EL (cell line): ENCODE results near the gene FAM83F.

ENCODE experiments used
- DNase-seq: peaks from one replicate; pipeline ENCODE4 v3.0.0-alpha.2; 2016

FAM83F gene

DNA sequence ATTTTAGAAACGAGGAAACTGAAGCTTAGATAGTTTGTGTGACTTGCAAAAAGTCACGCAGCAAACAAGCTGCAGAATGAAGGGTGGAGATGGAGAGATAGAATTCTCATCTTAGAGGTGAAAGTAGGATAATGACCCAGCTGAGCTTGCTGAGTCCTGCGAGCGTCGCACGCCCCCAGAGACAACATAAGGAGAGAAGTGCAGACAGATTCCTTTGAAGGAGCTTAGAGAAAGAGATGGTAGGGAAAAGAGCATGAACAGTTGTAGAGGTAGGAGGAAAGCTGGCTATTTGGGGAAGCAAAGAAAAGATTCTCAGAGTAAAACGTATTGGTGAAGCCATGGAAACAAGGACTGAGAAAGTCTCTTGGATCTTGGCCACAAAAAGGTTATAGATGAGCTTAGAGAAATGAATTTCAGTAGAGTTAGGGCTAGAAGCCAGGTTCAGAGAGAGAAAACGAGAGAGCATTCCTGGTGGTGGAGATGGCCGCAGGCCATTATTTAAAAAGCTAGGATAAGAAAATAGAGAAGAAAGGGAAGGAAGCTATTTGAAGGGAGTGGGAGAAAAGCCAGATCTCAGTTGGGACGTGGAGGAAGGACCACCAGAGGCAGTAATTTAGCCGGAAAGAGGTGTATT lies 44.8 kb downstream of the FAM83F start:
- no peak for DNase-seq

DNA sequence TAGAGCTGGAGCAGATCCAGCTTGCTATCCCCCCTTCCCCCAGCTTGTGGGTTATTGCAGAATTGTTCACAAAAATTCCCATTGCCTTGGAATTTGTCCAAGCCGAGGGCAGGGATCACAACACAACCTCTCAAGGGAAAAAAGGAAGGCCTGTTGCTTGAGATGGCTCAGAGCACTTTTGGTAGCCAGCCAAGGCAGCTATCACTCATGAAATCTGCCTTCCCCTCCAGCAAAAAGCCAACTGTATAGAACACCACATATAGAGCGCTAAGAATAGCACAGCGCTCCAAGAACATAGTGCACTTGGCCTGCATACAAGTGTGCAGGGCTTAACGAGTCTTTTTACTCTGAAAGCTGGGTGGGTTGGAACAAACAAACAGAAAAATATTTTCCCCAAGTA lies 46.2 kb downstream of the FAM83F start:
- DNase-seq: peak; percentile 56

DNA sequence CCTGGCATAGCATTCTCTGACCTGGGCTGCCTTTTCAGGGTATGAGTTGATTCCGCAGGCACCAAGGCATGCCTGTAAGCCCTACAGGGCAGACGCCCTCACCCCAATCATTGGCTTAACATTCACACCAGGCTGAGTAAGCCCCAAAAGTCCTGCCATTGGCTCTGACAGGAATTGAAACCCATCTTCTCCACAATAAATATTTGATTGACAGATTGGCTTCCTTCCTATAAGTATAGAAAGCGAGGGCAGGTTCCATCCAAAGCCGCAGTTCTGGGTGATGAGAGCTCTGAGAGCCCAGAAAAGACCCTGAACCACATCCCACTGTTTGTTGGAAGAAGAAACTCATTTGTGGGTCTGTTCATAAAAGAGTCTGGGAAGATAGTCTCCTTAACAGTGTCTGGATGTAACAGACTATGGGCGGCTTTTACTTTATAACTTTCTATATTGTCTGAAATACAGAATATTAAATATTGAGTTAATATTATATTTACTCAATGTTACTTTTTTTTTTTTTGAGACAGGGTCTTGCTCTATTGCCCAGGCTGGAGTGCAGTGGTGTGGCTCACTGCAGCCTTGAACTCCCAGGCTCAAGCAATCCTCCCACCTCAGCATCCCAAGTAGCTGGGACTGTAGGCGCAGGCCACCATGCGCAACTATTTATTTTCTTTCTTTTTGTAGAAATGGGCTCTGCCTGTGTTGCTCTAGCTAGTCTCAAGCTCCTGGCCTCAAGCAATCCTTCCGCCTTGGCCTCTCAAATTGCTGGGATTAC lies 46.8 kb downstream of the FAM83F start:
- DNase-seq: no peak

DNA sequence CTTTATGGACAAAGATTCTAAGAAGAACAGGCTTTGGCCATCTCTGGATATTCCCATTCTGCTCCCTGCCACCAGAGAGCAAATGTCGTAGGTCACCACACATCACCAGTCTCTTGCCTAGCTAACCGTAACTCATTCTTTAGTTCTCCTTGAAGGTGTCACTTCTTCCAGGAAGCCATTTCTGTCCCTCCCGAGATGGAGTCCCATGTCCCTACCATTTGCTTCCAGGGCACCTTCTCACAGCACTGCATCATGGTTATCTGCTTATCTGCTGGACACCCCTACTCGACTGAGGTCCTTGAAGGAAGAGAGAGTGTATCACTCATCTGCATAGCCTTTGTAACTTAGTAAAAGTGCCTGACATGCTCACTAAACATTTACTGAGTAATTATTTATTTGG lies 47.6 kb downstream of the FAM83F start:
- no peak for DNase-seq

DNA sequence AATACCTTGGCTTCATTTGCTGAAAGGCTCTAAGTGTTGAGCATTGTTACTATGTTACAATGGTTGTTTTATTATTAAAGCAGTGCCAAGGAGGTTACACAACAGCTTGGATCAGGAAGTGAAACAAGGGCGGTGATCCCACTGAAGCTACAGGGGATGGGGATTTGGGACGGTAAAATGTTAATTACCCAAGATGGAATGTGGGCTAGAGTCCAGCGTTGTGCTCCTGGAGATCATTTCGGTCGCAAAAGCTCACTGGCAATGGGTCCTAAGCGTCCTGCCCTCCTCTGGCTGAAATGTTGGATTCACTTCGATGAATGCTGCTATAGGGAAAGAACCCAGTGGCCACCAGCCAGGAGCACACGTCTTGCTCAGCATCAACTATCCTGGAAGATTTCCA lies 48.3 kb downstream of the FAM83F start:
- no peak for DNase-seq

DNA sequence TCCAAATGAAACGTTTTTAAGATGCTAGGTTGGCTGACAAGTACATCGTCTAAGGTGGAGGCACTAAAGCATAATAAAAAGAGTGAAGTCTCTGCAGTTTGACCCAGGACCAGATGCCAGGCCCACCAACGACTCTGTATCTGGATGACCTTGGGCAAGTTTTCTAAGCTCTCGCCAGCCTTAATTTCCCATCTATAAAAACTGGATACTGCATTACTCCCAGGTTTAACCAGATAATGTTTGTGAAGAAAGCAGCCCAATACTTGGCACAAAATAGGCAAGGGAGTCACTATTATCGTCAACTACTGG lies 49.0 kb downstream of the FAM83F start:
- DNase-seq: no peak

DNA sequence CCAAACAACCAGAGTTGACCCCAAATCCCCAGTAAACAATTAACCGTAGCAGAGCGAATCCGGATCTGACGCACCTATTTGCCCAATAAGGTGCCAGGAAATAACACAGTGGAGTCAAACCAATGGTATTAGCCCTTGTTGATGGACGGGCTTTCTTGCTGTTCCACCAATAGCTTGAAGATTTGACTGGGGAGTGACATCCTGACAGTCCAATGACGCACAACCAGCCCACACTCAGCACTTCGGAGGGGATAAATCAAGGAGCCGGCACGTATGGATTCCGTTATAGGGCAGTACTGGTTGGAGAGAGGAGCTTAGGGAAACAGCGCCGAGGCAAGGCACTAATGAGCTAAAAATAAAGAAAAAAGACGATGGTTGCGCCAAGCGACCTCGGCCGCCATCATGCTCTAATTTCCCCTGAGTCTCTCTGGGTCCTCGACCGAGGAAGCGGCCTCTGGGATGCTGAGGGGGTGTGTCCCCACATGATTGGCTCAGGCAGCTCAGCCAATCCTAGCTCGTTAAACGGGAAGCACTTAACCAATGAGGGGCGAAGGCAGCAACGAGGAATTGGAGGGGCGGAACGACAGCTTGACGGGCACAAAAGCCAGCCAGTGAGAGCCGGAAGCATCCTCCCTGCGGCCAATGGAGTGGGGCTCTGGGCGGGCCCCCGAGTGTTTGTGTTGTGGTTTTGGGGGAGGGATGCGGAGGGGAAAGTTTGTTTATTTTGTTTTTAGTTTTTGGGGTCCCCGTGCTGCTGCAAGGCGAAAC lies 49.5 kb downstream of the FAM83F start:
- peak; percentile 99 for DNase-seq

DNA sequence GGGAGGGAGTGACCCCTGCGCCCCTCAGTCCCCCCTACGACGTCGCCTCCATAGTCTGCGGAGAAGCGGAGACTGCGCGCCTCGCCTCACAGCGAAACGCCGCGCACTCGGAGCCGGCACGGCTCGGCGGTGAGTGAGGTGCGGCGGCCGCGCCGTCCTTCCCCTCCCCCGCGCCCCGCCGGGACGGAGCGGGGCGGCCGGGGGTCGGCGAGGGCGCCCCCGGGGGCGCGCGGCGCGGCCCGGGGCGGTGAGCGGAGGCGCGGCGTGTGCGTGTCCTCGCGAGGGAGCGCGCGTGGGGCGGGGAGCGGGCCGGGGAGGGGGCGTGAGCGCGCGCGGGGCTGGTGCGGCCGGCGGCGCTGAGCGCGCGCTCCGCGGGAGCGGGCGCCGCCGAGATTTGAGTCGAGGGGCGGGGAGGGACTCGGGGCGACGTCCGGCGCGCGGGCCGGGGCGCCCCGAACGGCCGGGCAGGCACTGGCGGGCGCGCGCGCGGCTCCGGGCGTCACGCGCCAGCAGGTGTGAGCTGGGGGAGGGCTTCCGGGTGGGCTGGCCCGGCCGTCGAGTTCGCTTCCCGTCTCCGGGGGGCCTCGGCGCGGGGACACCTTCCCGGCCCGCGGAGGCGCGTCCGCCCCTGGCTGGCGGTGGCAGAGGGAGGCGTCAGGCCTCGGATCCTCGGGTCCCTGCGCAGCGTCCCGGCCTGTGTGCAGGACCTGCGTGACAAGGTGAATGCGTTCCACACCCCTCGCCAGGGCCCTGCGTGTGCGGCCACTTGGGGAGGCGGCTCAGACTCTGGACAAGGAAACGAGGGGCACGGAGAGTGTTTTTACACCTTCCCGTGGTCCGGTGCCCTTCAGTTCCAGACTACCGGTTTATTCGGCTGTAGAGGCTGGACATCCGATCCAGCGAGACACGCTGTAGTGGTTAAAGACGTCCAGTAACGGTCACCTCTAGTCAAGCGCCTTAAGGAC lies 50.4 kb downstream of the FAM83F start:
- DNase-seq: peak; percentile 29

DNA sequence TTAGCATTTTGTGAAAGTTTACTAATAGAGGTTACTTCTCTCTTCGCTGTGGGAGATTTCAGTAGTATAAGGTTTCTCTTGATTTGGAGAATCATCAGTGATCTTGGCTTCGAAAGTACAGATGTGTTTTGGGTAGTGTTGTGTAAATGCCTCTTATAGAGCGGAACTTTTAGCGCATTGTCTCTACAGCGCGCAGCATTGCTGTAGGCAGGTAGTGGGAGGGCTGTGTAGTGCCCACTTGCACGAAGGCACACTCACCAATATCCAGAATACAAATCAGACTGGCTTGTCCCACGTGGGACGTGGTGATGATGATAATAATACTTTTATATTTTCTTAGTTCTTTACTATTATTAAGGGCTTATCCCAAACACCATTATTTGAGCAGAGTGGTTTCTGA lies 51.4 kb downstream of the FAM83F start:
- no peak for DNase-seq

DNA sequence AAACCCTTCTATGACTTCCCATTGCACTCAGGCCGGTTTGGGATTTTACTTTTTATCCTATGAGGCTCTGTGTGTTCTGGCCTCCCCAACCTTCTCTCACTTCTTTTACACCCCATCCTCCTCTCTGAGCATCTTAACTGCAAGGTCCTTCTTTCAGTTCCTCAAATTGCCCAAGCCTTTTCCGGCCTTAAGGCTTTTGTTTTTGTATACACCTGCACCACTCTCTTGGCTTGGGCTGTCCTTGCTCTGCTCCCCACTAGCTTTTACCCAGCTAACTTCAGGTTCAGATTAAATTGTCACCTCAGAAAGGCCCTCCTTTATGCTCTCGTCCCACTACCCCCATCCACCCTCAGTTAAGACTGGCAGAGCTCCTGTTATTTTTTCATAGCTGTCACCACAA lies 55.5 kb downstream of the FAM83F start:
- no peak for DNase-seq

DNA sequence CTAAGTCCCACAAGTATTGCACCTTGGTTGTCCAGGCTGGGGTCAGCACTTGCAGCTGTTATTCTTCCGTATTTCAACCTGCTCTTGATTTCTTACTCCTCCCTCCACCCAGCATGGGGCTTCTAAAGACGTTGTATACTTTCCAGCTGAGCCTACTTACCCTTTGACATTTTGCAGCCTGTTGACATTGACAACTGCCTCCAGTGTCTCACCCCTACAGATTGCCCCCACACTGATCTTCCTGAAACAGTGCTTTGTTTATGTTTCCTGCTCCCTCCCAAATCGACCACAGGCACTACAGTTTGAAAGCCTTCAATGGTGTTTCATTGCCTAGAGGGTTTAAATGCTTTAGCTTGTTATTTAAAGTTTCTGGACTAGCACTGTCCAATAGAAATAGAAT lies 56.6 kb downstream of the FAM83F start:
- no peak for DNase-seq

DNA sequence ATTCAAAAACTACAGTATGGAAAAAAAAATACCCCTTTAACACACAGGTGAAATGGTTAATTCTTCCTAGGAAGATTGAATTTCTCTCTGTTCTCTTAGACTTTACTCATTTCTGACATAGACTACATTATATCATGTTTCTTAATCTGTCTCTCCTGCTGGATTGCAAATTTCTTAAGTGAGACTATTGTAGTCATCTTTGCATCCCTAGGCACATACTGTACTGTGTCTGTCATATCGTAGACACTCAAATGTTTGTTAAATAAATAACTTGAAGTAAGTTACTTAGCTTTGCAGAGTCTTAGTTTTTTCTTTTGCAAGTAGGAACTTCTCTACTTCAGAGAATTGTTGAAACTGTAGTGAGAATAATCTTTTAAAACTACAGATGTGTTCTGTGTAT lies 58.7 kb downstream of the FAM83F start:
- no peak for DNase-seq

DNA sequence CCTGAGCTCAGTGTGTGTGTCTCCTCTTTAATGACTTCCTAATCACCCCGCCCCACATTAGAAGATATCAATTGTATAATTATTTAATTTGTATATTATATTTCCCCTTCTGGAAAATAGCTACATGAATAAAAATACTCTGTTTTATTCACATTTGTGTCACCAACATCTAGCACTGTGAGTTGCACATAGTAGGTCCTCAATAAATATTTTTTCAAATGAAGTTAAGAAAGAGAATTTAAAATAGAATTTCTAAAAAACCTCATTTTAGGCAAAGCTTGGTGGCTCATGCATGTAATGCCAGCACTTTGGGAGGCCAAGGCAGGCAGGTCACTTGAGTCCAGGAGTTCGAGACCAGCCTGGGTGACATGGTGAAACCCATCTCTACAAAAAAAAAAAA lies 59.7 kb downstream of the FAM83F start:
- DNase-seq: no peak

DNA sequence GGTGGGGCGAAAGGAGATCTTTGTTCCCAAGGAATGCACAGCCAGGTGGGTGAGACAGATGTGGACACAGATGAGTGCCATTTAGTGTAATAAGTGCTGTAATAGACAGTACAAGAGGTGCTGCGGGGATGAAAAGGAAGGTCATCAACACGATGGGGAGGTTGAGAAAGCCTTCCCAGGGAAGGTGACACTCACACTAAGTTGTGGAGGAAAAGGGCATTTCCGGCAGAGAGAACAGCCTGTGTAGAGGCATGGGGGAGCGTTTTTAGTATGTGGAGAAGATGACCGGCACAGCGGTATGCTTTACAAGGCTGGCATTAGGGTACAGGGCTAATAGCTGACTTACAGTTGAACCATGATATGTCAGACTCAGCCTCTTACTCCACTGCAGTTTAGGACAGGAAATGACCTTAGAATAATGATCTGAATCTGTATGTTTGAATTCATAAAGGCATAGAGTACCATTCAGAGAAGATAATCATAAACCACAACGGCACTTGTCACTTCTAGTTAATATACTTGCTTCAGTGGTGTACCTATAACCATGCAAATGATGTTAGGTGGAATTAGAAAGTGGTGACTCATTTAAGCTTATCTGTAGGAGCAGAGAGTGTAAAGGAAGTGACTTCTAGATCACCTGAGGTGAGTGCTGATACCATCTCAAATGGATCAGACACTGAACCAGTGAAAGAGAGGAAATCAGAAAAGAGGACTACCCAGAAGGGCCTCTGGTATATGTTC lies 60.6 kb downstream of the FAM83F start:
- DNase-seq: no peak

DNA sequence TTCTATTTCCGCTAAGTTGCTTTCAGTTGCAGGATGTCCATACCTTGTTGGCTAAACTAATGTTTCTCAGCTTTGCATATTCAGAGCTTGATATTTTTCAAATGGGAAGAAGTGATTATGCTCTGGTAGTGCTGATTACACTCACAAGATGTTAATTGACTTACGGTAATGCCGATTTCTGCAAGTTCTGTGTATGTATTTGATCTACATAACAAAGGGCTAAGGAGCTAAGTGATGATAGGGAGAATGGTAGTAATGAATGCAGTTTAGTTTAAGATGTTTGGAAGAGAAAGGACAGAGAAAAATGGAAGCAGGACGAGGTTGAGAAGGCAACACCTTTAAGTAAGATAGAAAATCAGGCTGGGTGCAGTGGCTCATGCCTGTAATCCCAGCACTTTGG lies 61.4 kb downstream of the FAM83F start:
- no peak for DNase-seq

DNA sequence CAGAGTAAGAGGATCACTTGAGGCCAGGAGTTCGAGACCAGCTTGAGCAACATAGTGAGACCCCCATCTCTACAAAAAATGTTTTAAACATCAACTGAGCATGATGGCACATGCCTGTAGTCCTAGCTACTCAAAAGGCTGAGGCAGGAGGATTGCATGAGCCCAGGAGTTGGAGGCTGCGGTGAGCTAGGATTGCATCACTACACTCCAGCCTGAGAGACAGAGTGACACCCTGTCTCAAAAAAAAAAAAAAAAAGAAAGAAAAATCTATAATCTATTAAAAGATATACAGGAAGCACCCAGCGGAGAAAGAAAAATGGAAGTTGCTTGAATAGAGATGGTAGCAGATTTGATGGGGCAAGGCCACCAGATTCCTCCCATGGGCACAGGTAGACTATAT lies 61.8 kb downstream of the FAM83F start:
- DNase-seq: no peak

DNA sequence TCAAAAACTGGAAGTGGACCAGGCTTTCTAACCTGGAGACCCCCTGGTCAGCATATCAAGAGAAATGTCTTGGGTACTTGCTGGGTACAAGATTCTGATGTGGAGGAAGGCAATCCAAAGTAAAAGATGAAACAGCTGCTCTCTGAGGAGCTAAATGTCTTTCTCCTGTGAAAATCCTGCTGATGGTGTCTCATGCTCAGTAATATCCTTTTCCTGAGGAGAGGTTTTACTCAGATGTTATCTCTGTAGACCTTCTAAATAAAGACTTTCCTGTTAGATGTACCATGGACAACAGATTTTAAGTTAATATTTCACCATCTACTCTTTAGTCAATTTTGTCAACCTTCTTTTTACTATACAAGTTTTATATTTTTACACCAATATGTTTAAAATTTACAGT lies 62.9 kb downstream of the FAM83F start:
- DNase-seq: no peak

DNA sequence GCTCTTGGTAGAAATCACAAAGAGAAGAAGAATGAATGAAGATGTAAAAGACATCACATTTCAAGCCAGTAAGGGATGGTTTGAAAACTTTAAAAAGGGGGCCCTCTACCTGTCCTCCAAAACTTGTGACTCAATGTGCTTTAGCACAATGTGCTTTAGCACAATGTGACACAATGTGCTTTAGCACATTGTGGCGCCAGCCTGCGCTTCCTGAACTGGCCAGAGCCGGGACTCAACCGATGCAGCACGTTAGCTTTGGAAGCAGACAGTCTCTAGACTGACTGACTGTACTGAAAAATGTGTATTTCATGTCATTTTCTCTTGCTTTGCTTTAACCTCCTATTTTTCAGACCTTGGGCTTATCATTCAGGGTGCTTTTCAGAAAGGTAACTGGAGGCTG lies 63.5 kb downstream of the FAM83F start:
- DNase-seq: no peak

DNA sequence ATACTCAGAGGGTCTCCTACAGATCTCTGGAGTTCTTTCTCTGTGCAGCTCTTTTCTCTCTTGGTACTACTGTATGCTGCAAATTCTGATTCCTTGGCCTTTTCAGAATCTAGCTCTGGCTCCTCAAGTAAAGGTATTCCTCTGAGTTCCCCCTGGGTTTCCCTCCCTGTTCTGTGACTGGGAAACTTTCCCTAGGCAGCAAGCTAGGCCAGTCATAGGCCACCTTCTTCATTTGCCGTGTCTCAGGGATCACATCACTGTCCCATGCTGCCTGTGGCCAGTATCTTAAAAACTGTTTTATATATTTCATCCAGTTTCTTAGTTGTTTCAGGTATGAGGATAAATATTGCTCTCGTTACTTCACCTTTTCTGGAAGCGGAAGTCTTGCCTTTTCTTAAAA lies 71.2 kb downstream of the FAM83F start:
- no peak for DNase-seq

DNA sequence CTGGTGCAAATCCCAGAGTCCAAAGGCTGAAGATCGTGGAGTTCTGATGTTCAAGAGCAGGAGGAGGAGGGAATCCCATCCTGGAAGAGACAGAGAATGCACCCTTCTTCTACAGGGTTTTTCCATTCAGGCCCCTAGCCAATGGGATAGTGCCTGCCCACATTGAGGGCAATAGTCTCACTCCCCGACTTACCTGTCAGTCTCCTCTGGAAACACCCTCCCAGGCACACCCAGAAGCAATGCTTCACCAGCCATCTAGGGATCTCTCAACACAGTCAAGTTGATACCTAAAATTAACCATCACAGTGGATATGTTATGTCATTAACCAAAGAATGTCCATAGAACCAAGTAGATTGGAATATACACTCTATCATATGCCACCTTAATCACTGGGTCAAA lies 72.9 kb downstream of the FAM83F start:
- no peak for DNase-seq

DNA sequence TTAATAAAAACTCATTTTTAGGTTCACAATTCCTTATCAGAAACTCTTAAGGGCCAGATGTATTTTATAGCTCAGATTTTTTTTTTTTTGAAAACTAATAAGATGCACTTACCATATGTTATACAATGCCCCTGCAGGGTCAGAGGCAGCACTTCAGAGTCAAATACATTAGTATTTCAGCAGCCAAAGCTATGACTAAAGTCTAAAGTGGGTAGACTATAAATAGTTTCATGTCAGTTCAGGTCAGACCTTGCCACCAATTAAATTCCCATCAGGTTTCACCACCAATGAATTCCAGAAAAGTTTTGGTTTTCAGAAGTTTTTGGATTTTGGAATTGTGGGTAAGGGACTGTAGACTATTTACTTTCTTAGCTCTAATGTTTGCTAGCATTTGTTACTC lies 75.9 kb downstream of the FAM83F start:
- DNase-seq: peak; percentile 25

DNA sequence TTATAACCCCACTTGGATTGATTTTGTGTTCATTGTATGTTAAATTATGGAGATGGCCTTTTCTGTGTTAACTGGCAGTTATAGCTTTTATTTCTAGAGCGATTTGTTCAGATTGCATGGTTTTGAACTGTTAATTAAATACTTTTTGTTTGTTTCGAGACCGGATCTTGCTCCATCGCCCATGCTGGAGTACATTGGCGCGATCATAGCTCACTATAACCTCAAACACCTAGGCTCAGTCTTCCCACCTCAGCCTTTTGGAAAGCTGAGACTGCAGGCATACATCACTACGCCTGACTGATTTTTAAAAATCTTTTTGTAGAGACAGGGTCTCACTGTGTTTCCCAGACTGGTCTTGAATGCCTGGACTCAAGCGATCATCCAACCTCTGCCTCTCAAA lies 77.0 kb downstream of the FAM83F start:
- DNase-seq: no peak
